ENCODE results near the gene OR52N2. TPM values are rescaled to one million over a fixed set of nuclear protein-coding genes. Genes with fewer than 3 reads are reported as not detected.

OR52N2 gene
- total RNA-seq, 1 donor from 2014 or later: not detected

DNA sequence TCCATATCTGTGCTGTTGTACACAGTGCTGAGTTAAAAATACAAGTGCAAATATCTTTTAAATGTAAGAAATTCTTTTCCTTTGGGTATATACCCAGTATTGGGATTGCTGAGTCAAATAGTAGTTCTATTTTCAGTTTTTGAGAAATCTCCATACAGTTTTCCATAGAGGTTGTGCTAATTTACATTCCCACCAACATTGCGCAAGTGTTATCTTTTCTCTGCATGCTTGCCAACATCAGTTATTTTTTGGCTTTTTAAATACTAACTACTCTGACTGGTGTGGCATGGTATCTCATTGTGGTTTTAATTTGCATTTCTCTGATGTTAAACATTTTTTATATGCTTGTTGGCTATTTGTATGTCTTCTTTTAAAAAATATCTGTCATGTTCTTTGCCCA lies 42.3 kb downstream of the OR52N2 start:
- TF ChIP-seq CTCF (IDR thresholded peaks at IDR 0.05; ENCODE audit: insufficient read depth, low read length, poor library complexity, severe bottlenecking): no peak
- Histone ChIP-seq H3K36me3 (ENCODE audit: control insufficient read depth, insufficient read depth, low read length) (no peaks in the 10 kb centered on the region), H3K4me3 (ENCODE audit: low read depth, low read length) (no peak overlapping the region), H3K27me3 (ENCODE audit: control insufficient read depth, insufficient read depth, low read length) (no peaks in the 10 kb centered on the region)
- DNase-seq (ENCODE audit: low read depth): no peak

DNA sequence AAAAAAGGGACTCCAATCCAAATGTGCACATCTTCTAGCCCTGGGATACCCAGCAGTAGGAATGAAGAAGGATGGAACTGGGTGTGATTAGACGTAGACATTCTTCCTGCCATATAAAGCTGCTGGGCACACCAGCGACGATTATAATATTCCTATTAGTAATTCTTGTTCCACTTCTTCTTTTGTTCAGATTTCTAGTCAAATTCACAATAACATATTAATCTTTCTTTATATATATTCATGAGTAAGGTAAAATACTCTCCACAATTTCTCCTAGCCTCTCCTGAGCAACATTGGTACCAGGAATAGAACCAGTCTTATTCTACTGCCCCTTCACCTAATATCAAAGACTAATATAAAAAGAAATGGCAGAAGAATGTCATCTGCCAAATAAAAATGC lies 48.9 kb downstream of the OR52N2 start, which contains the start of gene OR52E8:
OR52E8 (minus strand) TSS at position 101 of the 400 bp plus-strand sequence; CDS start at position 101, 0 bp downstream.
- H3K27me3 ChIP-seq (ENCODE audit: control insufficient read depth, insufficient read depth, low read length): no peaks in the 10 kb centered on the region
- no peak within 1 kb of the TSS for H3K4me3 ChIP-seq (ENCODE audit: low read depth, low read length)
- no peak for TF ChIP-seq CTCF (IDR thresholded peaks at IDR 0.05; ENCODE audit: insufficient read depth, low read length, poor library complexity, severe bottlenecking)
- no peaks in the 10 kb centered on the region for H3K36me3 ChIP-seq (ENCODE audit: control insufficient read depth, insufficient read depth, low read length)
- DNase-seq (ENCODE audit: low read depth): no peak

DNA sequence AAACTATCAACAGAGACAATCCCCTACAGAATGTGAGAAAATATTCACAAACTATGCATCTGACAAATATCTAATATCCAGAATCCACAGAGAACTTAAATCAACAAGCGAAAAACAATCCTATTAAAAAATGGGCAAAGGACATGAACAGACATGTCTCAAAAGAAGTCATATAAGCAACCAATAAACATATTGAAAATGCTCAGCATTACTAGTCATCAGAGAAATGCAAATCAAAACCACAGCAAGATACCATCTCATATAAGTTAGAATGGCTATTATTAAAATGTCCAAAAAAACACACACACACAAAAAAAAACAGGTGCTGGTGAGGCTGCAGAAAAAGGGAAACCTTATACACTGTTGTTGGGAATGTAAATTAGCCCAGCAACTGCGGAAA lies 57.1 kb downstream of the OR52N2 start:
- DNase-seq (ENCODE audit: low read depth): no peak

More for the DNA sequence above, 57.1 kb downstream of the OR52N2 start:
- H3K27me3 ChIP-seq (ENCODE audit: control insufficient read depth, insufficient read depth, low read length): no peaks in the 10 kb centered on the region
- TF ChIP-seq CTCF (IDR thresholded peaks at IDR 0.05; ENCODE audit: insufficient read depth, low read length, poor library complexity, severe bottlenecking): no peak
- H3K36me3 ChIP-seq (ENCODE audit: control insufficient read depth, insufficient read depth, low read length): no peaks in the 10 kb centered on the region
- H3K4me3 ChIP-seq (ENCODE audit: low read depth, low read length): no peak overlapping the region

Other genes starting within 250 kb of the OR52N2 start
- gene OR52B6, start 228.0 kb upstream of the OR52N2 start, total RNA-seq: not detected in 2 replicates
- 3.4 and 4.9 TPM in 2 replicates for gene TRIM6, start 212.3 kb upstream of the OR52N2 start, total RNA-seq
- 4.5 and 4.9 TPM in 2 replicates for gene TRIM34, start 183.9 kb upstream of the OR52N2 start, total RNA-seq
- gene TRIM5, start 123.8 kb upstream of the OR52N2 start, total RNA-seq: 25.9 and 29.0 TPM in 2 replicates
- gene TRIM22, start 119.1 kb upstream of the OR52N2 start, total RNA-seq: 18.0 and 23.4 TPM in 2 replicates
- gene OR56B1, start 72.5 kb upstream of the OR52N2 start, total RNA-seq: not detected in 2 replicates
- not detected in 2 replicates for gene OR52N4, start 54.7 kb upstream of the OR52N2 start, total RNA-seq
- not detected in 2 replicates for gene OR52N5, start 25.6 kb upstream of the OR52N2 start, total RNA-seq
- not detected in 2 replicates for gene OR52N1, start 17.7 kb upstream of the OR52N2 start, total RNA-seq
- gene OR52E6, start 33.0 kb downstream of the OR52N2 start, total RNA-seq: not detected in 2 replicates
- gene OR52E8, start 48.8 kb downstream of the OR52N2 start, total RNA-seq: not detected in 2 replicates
- not detected in 2 replicates for gene OR52E4, start 71.7 kb downstream of the OR52N2 start, total RNA-seq
- gene OR52E5, start 84.3 kb downstream of the OR52N2 start, total RNA-seq: not detected in 2 replicates
- not detected in 2 replicates for gene OR56A3, start 133.3 kb downstream of the OR52N2 start, total RNA-seq
- gene OR56A5, start 159.6 kb downstream of the OR52N2 start, total RNA-seq: not detected in 2 replicates
- gene OR52L1, start 178.1 kb downstream of the OR52N2 start, total RNA-seq: not detected in 2 replicates
- not detected in 2 replicates for gene OR56A4, start 198.0 kb downstream of the OR52N2 start, total RNA-seq
- gene OR56A1, start 221.8 kb downstream of the OR52N2 start, total RNA-seq: not detected in 2 replicates

Measured in kidney epithelial cell (primary cell).